PFSK-1 (cell line): ENCODE results near the gene FMNL2.
A peak's percentile ranks its signal among the peaks of the same experiment; 100 is the strongest.

Source experiments
- FOXP2 ChIP-seq: optimal IDR thresholded peaks from 2 replicates; pipeline ENCODE3; 2011; ENCODE audit warnings: borderline replicate concordance, control low read depth, inconsistent platforms; ENCODE audit not compliant: insufficient read depth; ENCODE audit errors: extremely low read length, extremely low read depth
- POLR2AphosphoS5 ChIP-seq: IDR thresholded peaks from 2 replicates; pipeline ENCODE4 v1.6.1; 2012; ENCODE audit warnings: low read depth, mild to moderate bottlenecking, control low read depth, low read length, moderate library complexity
- SIN3A ChIP-seq: IDR thresholded peaks from 2 replicates; pipeline ENCODE4 v1.6.1; 2012; ENCODE audit warnings: mild to moderate bottlenecking, low read length, moderate library complexity, borderline replicate concordance; ENCODE audit not compliant: insufficient read depth
- TAF1 ChIP-seq: IDR thresholded peaks from 2 replicates; pipeline ENCODE4 v1.6.1; 2012; ENCODE audit warnings: low read length, control low read depth, borderline replicate concordance; ENCODE audit not compliant: insufficient read depth
- TF ChIP-seq, protein P1 (sequence below), 2 experiments: IDR thresholded peaks; 2 replicates each; pipeline versions ENCODE4 v1.6.1 to v1.8.0; 2011 to 2012; ENCODE audit warnings: low read depth in 2 of 2, low read length in 2 of 2, control low read depth in 1 of 2, inconsistent platforms in 1 of 2, mild to moderate bottlenecking in 1 of 2, moderate library complexity in 1 of 2; ENCODE audit not compliant: insufficient read depth in 1 of 2

FMNL2 gene

DNA sequence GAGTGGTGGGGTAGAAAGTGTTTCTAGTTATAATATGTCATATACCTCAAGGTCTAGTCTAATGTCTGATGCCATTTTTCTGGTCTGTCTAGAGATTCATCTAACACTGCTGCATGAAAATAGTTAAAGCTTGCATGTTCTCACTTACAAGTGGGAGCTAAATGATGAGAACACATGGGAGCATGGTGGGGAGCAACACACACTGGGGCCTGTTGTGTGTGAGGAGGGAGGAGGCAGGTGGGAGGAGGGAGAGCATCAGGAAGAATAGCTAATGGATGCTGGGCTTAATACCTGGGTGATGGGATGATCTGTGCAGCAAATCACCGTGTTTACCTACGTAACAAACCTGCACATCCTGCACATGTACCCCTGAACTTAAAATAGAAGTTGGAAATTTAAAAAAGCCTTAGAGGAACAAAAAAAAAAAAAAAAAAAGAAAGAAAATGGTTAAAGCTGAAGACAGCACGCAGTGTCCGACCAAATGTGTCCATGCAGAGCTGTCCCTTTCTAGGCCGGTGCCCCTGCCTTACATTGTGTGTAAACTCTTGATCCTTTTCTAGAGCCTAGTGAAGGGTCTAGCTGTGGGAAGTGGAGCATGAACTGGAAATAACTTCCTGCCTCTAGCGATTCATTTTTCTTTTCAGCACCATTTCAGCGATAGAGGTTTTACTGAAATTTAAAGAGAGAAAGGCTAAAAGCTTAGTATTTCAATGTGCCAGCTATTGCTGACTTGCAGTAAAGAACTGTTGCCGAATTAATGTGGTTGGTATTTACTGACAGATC lies 94.0 kb downstream of the FMNL2 start:
- TF ChIP-seq, protein P1, sequence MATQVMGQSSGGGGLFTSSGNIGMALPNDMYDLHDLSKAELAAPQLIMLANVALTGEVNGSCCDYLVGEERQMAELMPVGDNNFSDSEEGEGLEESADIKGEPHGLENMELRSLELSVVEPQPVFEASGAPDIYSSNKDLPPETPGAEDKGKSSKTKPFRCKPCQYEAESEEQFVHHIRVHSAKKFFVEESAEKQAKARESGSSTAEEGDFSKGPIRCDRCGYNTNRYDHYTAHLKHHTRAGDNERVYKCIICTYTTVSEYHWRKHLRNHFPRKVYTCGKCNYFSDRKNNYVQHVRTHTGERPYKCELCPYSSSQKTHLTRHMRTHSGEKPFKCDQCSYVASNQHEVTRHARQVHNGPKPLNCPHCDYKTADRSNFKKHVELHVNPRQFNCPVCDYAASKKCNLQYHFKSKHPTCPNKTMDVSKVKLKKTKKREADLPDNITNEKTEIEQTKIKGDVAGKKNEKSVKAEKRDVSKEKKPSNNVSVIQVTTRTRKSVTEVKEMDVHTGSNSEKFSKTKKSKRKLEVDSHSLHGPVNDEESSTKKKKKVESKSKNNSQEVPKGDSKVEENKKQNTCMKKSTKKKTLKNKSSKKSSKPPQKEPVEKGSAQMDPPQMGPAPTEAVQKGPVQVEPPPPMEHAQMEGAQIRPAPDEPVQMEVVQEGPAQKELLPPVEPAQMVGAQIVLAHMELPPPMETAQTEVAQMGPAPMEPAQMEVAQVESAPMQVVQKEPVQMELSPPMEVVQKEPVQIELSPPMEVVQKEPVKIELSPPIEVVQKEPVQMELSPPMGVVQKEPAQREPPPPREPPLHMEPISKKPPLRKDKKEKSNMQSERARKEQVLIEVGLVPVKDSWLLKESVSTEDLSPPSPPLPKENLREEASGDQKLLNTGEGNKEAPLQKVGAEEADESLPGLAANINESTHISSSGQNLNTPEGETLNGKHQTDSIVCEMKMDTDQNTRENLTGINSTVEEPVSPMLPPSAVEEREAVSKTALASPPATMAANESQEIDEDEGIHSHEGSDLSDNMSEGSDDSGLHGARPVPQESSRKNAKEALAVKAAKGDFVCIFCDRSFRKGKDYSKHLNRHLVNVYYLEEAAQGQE (IDR thresholded peaks at IDR 0.05; ENCODE audit: insufficient read depth in 1 of 2, low read depth in 2 of 2, low read length in 2 of 2) = no peak
- no peak for TF ChIP-seq SIN3A
- no peak for TF ChIP-seq FOXP2
- no peak for TF ChIP-seq TAF1
- no peak for TF ChIP-seq POLR2AphosphoS5

DNA sequence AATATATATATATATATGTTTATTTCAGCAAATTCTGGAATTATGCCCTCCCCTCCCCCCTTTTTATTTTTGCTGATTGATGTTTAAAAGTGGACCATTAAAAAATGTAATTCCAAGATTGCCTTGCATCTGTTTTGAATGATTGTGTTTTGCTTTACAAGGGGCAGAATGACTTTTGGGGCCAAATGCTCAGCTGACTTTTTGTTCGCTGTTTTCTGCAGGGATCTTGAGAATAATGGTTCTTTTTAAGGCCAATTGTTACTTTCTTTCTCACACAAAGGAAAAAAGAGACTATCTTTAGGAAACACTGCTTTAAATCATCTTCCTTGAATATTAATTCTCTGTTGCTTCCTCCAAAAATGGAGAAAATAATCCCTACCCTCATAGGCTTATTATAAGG lies 95.9 kb downstream of the FMNL2 start:
- TF ChIP-seq POLR2AphosphoS5 = no peak
- TF ChIP-seq, protein P1 (IDR thresholded peaks at IDR 0.05; ENCODE audit: insufficient read depth in 1 of 2, low read depth in 2 of 2, low read length in 2 of 2) = no peak
- TF ChIP-seq FOXP2 = no peak
- TF ChIP-seq TAF1 = no peak
- TF ChIP-seq SIN3A = no peak

DNA sequence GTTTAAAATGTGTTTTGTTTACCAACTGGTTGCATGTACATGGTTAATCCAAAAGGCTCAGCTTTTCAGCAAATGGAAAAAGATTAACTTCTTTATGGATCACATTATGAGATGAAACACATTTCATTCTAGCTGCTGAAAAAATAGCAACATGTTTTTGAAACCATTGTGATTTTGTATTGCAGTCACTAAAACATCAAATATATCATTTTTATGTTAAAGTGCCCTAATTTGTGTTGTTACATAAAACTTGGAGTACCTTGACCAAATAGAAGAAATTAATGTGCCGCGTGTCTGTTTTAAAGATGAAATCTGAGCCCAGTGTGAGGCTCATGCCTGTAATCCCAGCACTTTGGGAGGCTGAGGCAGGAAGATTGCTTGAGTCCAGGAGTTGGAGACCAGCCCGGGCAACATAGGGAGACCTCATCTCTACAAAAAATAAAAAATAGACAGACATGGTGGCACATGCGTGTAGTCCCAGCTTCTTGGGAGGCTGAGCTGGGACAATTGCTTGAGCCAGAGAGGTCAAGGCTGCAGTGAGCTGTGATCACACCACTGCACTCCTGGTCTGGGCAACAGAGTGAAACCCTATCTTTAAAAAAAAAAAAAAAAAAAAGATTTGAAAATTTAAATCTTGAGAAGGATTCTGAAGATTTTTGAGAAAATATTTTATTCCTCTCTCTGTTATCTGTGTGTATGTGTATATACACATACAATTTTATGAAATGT lies 96.6 kb downstream of the FMNL2 start:
- no peak for TF ChIP-seq SIN3A
- TF ChIP-seq, protein P1 (IDR thresholded peaks at IDR 0.05; ENCODE audit: insufficient read depth in 1 of 2, low read depth in 2 of 2, low read length in 2 of 2) = no peak
- TF ChIP-seq TAF1 = no peak
- TF ChIP-seq POLR2AphosphoS5 = no peak
- TF ChIP-seq FOXP2 = no peak

DNA sequence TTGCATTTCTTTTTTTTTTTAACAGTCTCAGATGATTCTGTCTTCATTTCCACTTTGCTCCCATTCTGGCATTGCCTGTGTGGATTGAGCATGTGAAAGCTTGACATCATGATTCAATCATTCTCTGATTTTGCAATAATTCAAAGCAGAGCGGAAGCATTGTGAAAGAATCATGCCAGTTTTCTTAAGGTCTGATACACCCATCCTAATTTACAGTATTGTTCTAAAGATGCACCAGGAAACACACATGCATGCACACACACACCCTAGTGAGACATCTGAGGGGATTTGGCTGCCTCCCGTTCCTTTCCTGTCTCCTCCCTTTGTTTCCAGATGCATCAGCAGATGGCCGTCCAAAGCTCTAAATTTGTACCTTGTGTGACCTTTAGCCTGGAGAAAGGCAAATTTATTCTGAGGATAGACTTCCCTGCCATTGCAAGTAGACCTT lies 97.3 kb downstream of the FMNL2 start:
- TF ChIP-seq, protein P1 (IDR thresholded peaks at IDR 0.05; ENCODE audit: insufficient read depth in 1 of 2, low read depth in 2 of 2, low read length in 2 of 2) = no peak
- peak; percentile 50 for TF ChIP-seq POLR2AphosphoS5
- no peak for TF ChIP-seq SIN3A
- TF ChIP-seq FOXP2 = peak; percentile 91
- no peak for TF ChIP-seq TAF1

DNA sequence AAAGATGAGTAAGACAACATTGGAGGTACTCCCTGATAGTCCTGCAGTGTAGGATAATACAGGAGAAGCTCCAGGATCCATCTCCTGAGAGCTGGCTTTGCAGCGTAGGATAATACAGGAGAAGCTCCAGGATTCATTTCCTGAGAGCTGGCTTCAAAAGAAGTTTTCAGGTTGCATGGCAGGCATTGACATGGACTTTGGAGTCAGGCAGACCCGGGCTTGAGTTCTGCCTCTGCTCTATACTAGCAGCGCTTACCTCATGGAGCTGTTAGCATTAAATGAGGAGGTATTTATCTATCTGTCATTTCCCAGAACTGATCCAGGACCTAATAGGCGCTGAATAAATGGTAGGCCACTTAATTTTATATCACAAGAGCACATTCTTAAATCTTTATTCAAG lies 97.8 kb downstream of the FMNL2 start:
- no peak for TF ChIP-seq FOXP2
- TF ChIP-seq, protein P1 (IDR thresholded peaks at IDR 0.05; ENCODE audit: insufficient read depth in 1 of 2, low read depth in 2 of 2, low read length in 2 of 2) = no peak
- TF ChIP-seq TAF1 = no peak
- TF ChIP-seq POLR2AphosphoS5 = no peak
- TF ChIP-seq SIN3A = no peak
